Mesenchymal stem cell (in vitro differentiated cells and primary cell): ENCODE results near the gene DHDH.

Source experiments
- DNase-seq: peaks from one replicate; pipeline ENCODE4 v3.0.0-alpha.2; 2013
- H2AFZ ChIP-seq: one replicate; pipeline ENCODE4 v1.6.1; 2013; ENCODE audit warnings: low read depth, mild to moderate bottlenecking, control low read depth, inconsistent platforms, low read length, moderate library complexity
- H2AK5ac ChIP-seq: 2 replicates; pipeline ENCODE4 v1.6.1; 2013; ENCODE audit warnings: low read length, moderate library complexity, mild to moderate bottlenecking, inconsistent platforms; ENCODE audit not compliant: severe bottlenecking
- H2BK120ac ChIP-seq: one replicate; pipeline ENCODE4 v1.6.1; 2013; ENCODE audit warnings: low read depth, mild to moderate bottlenecking, inconsistent platforms, low read length, moderate library complexity
- H2BK12ac ChIP-seq, 2 experiments: one replicate each; pipeline ENCODE4 v1.6.1; 2013; ENCODE audit warnings: inconsistent platforms in 2 of 2, low read length in 2 of 2, mild to moderate bottlenecking in 2 of 2, moderate library complexity in 2 of 2, control low read depth in 1 of 2
- H2BK15ac ChIP-seq: one replicate; pipeline ENCODE4 v1.6.1; 2013; ENCODE audit warnings: mild to moderate bottlenecking, low read depth, inconsistent platforms; ENCODE audit not compliant: poor library complexity, severe bottlenecking
- H2BK5ac ChIP-seq: 2 replicates; pipeline ENCODE4 v1.6.1; 2013; ENCODE audit warnings: low read depth, mild to moderate bottlenecking, low read length, control low read depth, inconsistent platforms; ENCODE audit not compliant: poor library complexity, severe bottlenecking
- H3K14ac ChIP-seq, 2 experiments: one replicate each; pipeline ENCODE4 v1.6.1; 2013; ENCODE audit warnings: inconsistent platforms in 2 of 2, low read length in 2 of 2, control low read depth in 1 of 2, mild to moderate bottlenecking in 1 of 2, moderate library complexity in 1 of 2
- H3K18ac ChIP-seq, 2 experiments: one replicate each; pipeline ENCODE4 v1.6.1; 2013; ENCODE audit warnings: inconsistent platforms in 2 of 2, low read length in 2 of 2, control low read depth in 1 of 2, low read depth in 1 of 2, mild to moderate bottlenecking in 1 of 2
- H3K23ac ChIP-seq, 2 experiments: one replicate each; pipeline ENCODE4 v1.6.1; 2013; ENCODE audit warnings: inconsistent platforms in 2 of 2, low read length in 2 of 2, mild to moderate bottlenecking in 2 of 2, moderate library complexity in 2 of 2, control low read depth in 1 of 2
- H3K27ac ChIP-seq: 2 replicates; pipeline ENCODE4 v1.5.1; 2013; ENCODE audit warnings: mild to moderate bottlenecking, moderate library complexity, low read length, control low read depth, inconsistent platforms; ENCODE audit not compliant: poor library complexity, severe bottlenecking
- H3K27me3 ChIP-seq, 2 experiments: 2 replicates each; pipeline versions ENCODE4 v1.6.1 to v1.7.0; 2013; ENCODE audit warnings: low read length in 2 of 2, mild to moderate bottlenecking in 2 of 2, moderate library complexity in 2 of 2, control low read depth in 1 of 2, inconsistent platforms in 1 of 2; ENCODE audit not compliant: control insufficient read depth in 1 of 2, insufficient read depth in 1 of 2
- H3K36me3 ChIP-seq, 2 experiments: 2 replicates each; pipeline versions ENCODE4 v1.6.1 to v1.7.0; 2013; ENCODE audit warnings: low read length in 2 of 2, control low read depth in 1 of 2, inconsistent platforms in 1 of 2, low read depth in 1 of 2, mild to moderate bottlenecking in 1 of 2; ENCODE audit not compliant: insufficient read depth in 2 of 2, control insufficient read depth in 1 of 2
- H3K4ac ChIP-seq, 2 experiments: one replicate each; pipeline ENCODE4 v1.6.1; 2013; ENCODE audit warnings: inconsistent platforms in 2 of 2, low read length in 2 of 2, mild to moderate bottlenecking in 2 of 2, moderate library complexity in 2 of 2, control low read depth in 1 of 2, low read depth in 1 of 2
- H3K4me1 ChIP-seq: 2 replicates; pipeline ENCODE4 v1.6.1; 2013; ENCODE audit warnings: low read depth, low read length, control low read depth; ENCODE audit not compliant: control insufficient read depth, insufficient read depth
- H3K4me2 ChIP-seq: 2 replicates; pipeline ENCODE4 v1.6.1; 2013; ENCODE audit warnings: low read length, mild to moderate bottlenecking, inconsistent platforms; ENCODE audit not compliant: poor library complexity, severe bottlenecking
- H3K4me3 ChIP-seq, 2 experiments: 2 replicates each; pipeline versions ENCODE4 v1.5.1 to v1.7.0; 2013; ENCODE audit warnings: low read length in 2 of 2, mild to moderate bottlenecking in 2 of 2, control low read depth in 1 of 2, low read depth in 1 of 2; ENCODE audit not compliant: insufficient read depth in 1 of 2
- H3K79me1 ChIP-seq: replicated peaks from 2 replicates; pipeline ENCODE4 v1.6.1; 2013; ENCODE audit warnings: mild to moderate bottlenecking, control low read depth, low read length, inconsistent platforms; ENCODE audit not compliant: poor library complexity, severe bottlenecking
- H3K9ac ChIP-seq: 2 replicates; pipeline ENCODE4 v1.7.0; 2013; ENCODE audit warnings: mild to moderate bottlenecking, low read length, moderate library complexity
- H3K9me3 ChIP-seq: 2 replicates; pipeline ENCODE4 v1.7.0; 2013; ENCODE audit warnings: mild to moderate bottlenecking, low read length; ENCODE audit not compliant: control insufficient read depth
- H4K8ac ChIP-seq: one replicate; pipeline ENCODE4 v1.6.1; 2013; ENCODE audit warnings: inconsistent platforms, mild to moderate bottlenecking, low read length, moderate library complexity
- H4K91ac ChIP-seq: one replicate; pipeline ENCODE4 v1.6.1; 2013; ENCODE audit warnings: mild to moderate bottlenecking, low read length, inconsistent platforms
- WGBS: methylation state at CpG from one replicate; pipeline ENCODE4 v1.1.7; 2013; ENCODE audit warnings: mixed read lengths; 5-methylcytosine and 5-hydroxymethylcytosine counted together

Gene DHDH

DNA sequence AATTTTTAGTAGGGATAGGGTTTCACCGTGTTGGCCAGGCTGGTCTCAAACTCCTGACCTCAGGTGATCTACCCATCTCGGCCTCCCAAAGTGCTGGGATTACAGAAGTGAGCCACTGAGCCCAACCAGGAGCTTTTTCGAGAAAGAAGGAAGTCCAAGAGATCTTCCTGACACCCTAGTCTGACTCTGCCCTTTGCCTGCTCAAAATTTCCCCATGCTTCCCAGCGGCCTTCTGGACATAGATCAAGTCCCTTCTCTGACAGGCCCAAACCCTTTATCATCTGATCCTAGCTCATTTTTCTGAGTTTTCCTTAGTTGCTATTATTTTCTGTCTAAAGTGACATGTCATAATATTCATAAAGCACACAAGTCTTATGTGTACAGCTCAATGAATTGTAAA, 19.6 kb downstream of the DHDH start:
- Histone ChIP-seq H3K4ac (no peak overlapping the region), H3K79me1 (no peaks in the 10 kb centered on the region), H4K91ac (no peak overlapping the region), H3K4me2 (no peak overlapping the region), H3K36me3 (peaks cover 13 to 23% of the 10 kb centered on the region in 2 experiments), H3K9ac (no peak overlapping the region), H2BK15ac (peak overlapping the region; percentile 44), H2BK5ac (no peak overlapping the region), H3K4me1 (peaks cover 18% of the 10 kb centered on the region), H3K14ac (no peak overlapping the region), H2AFZ (no peak overlapping the region), H3K4me3 (no peak overlapping the region), H2AK5ac (no peak overlapping the region), H3K9me3 (no peaks in the 10 kb centered on the region), H3K27me3 (no peaks in the 10 kb centered on the region), H4K8ac (no peak overlapping the region), H2BK120ac (no peak overlapping the region), H3K18ac (no peak overlapping the region), H2BK12ac (no peak overlapping the region), H3K23ac (no peak overlapping the region), H3K27ac (no peak overlapping the region)
- WGBS: 86% methylated on average over 4 of the region's 4 CpGs
- DNase-seq: no peak

DNA sequence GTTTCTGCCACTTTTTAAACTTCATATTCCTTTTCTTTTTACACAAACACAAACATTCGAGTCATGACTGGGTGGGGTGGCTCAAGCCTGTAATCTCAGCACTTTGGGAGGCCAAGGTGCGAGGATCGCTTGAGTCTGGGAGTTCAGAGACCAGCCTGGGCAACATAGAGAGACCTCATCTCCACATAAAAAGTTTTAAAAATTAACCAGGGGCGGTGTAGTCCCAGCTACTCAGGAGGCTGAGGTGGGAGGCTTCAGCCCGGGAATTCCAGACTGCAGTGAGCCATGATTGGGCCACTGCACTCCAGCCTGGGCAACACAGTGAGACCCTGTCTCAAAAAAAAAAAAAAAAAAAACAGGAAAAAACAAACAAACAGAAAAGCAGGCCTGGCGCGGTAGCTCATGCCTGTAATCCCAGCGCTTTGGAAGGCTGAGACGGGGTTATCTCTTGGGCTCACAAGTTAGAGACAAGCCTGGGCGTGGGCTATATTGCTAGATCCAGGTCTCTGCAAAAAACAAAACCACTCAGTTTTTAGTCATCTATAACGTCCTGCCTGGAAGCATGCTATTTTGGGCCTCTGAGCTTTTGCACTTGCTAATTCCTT, 20.6 kb downstream of the DHDH start:
- peak overlapping the region in 1 of 2 experiments; percentile 98 for H3K4me3 ChIP-seq
- H3K9ac ChIP-seq: peak overlapping the region; percentile 99
- no peaks in the 10 kb centered on the region for H3K9me3 ChIP-seq
- H2BK15ac ChIP-seq: no peak overlapping the region
- peak overlapping the region in 1 of 2 experiments; percentile 63 for H3K18ac ChIP-seq
- no peak overlapping the region for H3K14ac ChIP-seq
- no peak overlapping the region for H2BK12ac ChIP-seq
- H2BK5ac ChIP-seq: no peak overlapping the region
- peaks cover 18% of the 10 kb centered on the region for H3K4me1 ChIP-seq
- H3K27ac ChIP-seq: peak overlapping the region; percentile 31
- no peak overlapping the region for H2BK120ac ChIP-seq
- no peak for DNase-seq
- peak overlapping the region; percentile 45 for H3K4me2 ChIP-seq
- peak overlapping the region in 1 of 2 experiments; percentile 71 for H3K4ac ChIP-seq
- H3K79me1 ChIP-seq: no peaks in the 10 kb centered on the region
- peak overlapping the region; percentile 90 for H2AFZ ChIP-seq
- H3K27me3 ChIP-seq: no peaks in the 10 kb centered on the region
- no peak overlapping the region for H3K23ac ChIP-seq
- H2AK5ac ChIP-seq: no peak overlapping the region
- H4K8ac ChIP-seq: peak overlapping the region; percentile 52
- 77% methylated on average over 11 of the region's 11 CpGs for WGBS
- peaks cover 19 to 30% of the 10 kb centered on the region in 2 experiments for H3K36me3 ChIP-seq
- H4K91ac ChIP-seq: no peak overlapping the region

- peak; percentile 92 for DNase-seq
- Histone ChIP-seq H2BK5ac (peak within 1 kb of the TSS; percentile 100), H3K4ac (peak within 1 kb of the TSS; percentile 100), H3K23ac (peak within 1 kb of the TSS; percentile 21 to 90), H3K27ac (peak within 1 kb of the TSS; percentile 100), H2BK120ac (peak within 1 kb of the TSS; percentile 99), H3K27me3 (no peaks in the 10 kb centered on the region), H3K4me3 (peak within 1 kb of the TSS; percentile 84 to 98), H2AFZ (peak within 1 kb of the TSS; percentile 90), H3K9ac (peak within 1 kb of the TSS; percentile 99), H3K4me2 (peak within 1 kb of the TSS; percentile 73), H4K8ac (peak within 1 kb of the TSS; percentile 98), H2BK12ac (peak within 1 kb of the TSS; percentile 50 to 91), H3K79me1 (no peaks in the 10 kb centered on the region), H3K4me1 (peaks cover 18% of the 10 kb centered on the region), H3K36me3 (peaks cover 22 to 30% of the 10 kb centered on the region in 2 experiments), H3K9me3 (no peaks in the 10 kb centered on the region), H2AK5ac (peak within 1 kb of the TSS; percentile 94), H3K14ac (peak within 1 kb of the TSS; percentile 76 to 93), H4K91ac (peak within 1 kb of the TSS; percentile 99), H2BK15ac (peak within 1 kb of the TSS; percentile 86), H3K18ac (peak within 1 kb of the TSS; percentile 95 to 99)
- under 1% methylated on average over 36 of the region's 71 CpGs for WGBS
Measured at GRCh38 chr19:48954595-48955307, 21.3 kb downstream of the DHDH start, which contains the start of gene BAX. BAX (plus strand) TSS chr19:48954875; CDS start chr19:48954929, 54 bp downstream.

GRCh38 chr19:48955308-48955958, 21.9 kb downstream of the DHDH start:
- H3K4me2 ChIP-seq: peak overlapping the region; percentile 73
- H3K36me3 ChIP-seq: peaks cover 27 to 31% of the 10 kb centered on the region in 2 experiments
- peak overlapping the region; percentile 50 to 91 for H2BK12ac ChIP-seq
- H3K14ac ChIP-seq: peak overlapping the region; percentile 76 to 93
- H3K4me3 ChIP-seq: peak overlapping the region; percentile 84 to 98
- peaks cover under 1% of the 10 kb centered on the region for H3K79me1 ChIP-seq
- peak overlapping the region; percentile 100 for H2BK5ac ChIP-seq
- H2BK15ac ChIP-seq: no peak overlapping the region
- no peaks in the 10 kb centered on the region for H3K27me3 ChIP-seq
- peak overlapping the region; percentile 21 to 77 for H3K23ac ChIP-seq
- peak overlapping the region; percentile 99 for H4K91ac ChIP-seq
- peaks cover 18% of the 10 kb centered on the region for H3K4me1 ChIP-seq
- H3K27ac ChIP-seq: peak overlapping the region; percentile 100
- H2BK120ac ChIP-seq: peak overlapping the region; percentile 99
- peak overlapping the region; percentile 95 to 99 for H3K18ac ChIP-seq
- peak; percentile 14 for DNase-seq
- no peak overlapping the region for H2AFZ ChIP-seq
- H3K4ac ChIP-seq: peak overlapping the region; percentile 100
- 53% methylated on average over 15 of the region's 16 CpGs for WGBS
- peak overlapping the region; percentile 99 for H3K9ac ChIP-seq
- H4K8ac ChIP-seq: peak overlapping the region; percentile 98
- no peaks in the 10 kb centered on the region for H3K9me3 ChIP-seq
- H2AK5ac ChIP-seq: peak overlapping the region; percentile 94
